ENCODE data around the gene FAM53B.

FAM53B gene

GRCh38 chr10:124741922-124742412, 2.2 kb downstream of the FAM53B start:
- no peak for DNase-seq

DNA sequence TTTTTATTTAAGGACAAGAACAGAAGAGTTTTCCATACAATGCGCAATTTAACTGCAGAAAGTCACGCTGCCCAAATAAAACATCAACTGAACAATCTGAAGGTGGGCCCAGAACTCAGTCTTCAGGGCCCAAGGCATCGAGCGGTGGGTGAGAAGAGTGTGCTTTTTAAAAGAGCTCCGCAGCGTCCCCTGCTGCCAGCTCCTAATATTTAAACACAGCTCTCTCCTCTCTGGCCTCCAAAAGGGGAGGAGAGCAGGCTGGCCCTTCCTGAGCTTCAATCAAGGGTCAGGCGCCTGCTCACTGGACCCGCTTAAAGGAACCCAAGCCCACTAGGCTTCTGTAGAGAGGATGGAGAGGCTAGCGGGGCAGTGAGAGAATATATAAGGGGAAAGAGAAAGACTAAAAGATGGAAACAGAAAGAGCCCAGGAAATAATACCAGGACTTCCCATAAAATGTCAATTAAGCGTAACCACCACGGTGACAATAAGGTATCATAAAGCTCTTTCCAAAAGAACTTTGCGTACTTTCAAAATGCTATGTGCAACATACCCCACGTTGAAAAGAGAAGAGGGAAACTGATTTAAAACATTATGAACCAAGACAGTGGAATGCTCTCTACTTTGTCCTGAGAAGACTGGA, 2.8 kb downstream of the FAM53B start:
- peak; percentile 29 for DNase-seq

DNA sequence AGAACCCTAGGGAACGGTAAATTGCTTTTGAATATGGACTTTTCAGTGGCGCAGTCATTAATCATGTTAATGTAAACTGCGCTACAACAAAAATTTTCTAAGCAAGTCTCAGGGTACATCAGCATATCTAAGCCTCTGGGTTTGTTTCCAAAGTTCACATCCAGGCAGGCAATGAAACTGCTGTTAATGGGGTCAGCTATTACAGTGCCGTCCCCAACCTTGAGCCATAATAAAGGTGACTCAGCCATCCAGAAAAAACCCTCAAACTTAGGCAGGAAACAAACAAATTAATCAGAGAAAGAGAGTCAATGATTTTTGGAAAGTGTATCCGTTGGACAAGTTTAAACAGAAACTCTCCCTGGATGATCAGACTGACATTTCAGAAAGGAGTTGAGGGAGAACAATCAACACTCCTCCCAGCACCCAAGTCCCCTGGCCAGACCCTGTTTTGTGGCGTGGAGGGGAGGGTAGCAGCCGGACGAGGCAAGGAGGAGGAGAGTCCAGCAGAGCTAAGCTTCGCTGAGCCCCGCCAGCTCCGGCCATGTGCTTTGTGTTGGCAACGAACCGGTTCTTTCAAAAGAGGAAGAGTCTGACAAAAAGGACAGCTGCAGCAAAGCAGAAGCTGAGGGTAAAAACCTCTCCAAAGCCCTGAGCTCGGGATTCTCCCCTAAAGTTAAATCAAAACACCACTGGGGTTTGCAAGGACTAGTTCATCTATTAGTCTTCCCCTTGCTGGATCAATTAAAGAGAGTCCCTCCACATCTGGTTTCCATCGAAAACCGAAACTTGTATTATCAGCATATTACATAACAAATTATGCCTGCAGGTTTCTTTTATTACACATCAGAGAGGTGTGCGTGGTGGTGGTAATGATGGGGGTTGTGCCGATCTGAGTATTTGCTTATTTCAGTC, 3.6 kb downstream of the FAM53B start:
- DNase-seq: no peak

DNA sequence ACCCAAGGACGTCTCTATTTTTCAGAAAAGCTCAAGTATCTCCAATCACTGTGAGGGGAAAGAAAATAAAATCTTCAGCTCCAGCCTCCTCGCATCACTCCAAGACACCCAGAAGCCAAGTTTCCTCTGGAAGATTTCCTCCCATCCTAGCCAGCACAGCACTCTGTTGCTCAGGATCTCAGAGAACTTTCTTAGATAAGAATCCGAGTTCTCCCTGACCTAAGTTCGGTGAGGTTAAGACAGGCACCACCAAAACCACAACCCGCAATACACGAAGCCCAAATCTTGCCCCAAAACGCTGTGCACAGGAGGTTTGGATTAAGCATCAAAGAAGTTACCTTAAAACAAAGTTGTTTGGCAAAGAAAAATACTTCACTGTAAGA, 4.2 kb downstream of the FAM53B start:
- no peak for DNase-seq

GRCh38 chr10:124739119-124739921, 4.9 kb downstream of the FAM53B start:
- no peak for DNase-seq

DNA sequence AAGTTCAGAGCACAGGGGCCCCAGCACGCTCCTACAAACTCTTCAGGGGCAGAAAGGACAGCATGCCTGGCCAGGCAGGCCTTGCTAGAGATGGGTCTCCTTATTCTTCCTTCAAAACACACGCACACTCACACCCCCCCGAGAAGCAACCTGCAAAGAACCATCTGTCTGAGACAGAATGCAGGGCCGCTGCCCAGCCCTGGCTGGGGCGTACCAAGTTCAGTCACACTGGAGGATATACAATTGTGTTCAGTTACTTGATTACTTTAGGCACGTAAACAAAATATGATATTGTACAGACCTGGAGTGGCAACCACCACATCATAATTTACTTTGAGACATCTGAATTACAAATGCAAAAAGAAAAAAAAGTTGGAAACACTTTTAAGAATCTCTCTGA, 5.7 kb downstream of the FAM53B start:
- DNase-seq: no peak

DNA sequence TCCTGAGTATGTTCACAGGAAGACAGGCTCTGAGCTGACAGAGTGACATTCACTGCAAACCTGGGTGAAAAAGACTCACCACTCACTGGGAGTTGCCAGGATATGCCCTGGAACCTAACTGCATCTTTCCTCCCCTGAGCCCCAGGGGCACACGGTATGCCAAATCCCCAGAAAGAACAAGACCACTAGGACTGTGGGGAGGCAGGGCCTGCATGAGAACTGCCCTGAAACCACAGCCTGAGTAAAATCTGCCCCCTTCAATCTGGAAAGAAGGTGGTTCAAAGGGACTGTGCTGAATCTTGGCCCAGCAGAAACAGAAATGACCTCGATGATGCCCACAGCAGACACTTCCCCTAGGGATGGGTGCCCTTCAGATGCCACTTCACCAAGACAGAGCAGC, 6.5 kb downstream of the FAM53B start:
- DNase-seq: no peak

DNA sequence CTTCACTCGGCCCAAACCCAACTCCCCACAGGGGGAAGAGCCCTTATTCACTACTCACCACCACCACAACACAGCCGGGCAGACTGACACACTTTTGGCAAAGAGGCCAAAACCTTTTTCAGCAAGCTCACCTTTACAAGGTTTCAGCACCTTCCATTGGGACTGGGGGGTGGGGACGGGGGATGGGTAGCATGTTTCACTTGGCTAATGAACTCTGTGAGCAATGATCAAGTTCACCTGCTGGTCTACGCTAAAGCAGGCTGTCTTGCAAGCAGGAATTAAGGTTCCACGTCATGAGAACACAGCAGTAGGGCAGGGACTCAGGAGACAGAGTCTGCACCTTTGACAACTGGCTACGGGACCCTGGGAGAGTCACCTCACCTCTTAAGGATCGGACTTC, 7.0 kb downstream of the FAM53B start:
- DNase-seq: no peak

DNA sequence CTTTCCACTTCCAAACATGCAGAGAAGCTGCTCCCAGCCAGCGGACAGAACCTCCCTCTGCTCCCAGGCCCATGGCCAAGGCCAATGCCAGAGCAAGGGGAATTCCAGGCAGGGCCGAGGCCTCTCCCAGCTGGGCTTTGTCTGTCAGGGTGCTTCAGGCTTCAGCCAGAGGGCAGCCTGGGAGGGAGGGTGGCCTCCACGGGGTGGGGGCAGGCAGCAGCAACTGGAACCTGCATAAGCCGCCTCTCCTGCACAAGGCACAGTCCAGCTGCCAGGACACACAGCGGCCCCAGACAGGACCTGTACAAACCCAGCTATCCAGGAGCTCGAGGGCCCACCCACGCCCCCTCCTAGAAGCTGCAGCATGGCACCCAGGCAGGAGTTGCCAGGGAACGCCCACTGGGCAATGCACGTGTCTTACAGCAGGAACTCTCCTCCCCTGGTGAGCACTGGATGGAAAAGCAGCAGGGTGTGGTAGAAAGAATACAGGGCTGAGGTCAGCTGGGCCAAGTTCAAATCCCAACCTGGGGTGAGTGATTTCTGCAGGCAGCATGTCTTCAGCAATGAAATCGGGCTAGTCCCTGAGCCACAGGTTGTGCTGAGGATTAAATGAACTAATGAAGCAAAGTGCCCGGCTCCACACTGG, 7.6 kb downstream of the FAM53B start:
- DNase-seq: peak; percentile 28

DNA sequence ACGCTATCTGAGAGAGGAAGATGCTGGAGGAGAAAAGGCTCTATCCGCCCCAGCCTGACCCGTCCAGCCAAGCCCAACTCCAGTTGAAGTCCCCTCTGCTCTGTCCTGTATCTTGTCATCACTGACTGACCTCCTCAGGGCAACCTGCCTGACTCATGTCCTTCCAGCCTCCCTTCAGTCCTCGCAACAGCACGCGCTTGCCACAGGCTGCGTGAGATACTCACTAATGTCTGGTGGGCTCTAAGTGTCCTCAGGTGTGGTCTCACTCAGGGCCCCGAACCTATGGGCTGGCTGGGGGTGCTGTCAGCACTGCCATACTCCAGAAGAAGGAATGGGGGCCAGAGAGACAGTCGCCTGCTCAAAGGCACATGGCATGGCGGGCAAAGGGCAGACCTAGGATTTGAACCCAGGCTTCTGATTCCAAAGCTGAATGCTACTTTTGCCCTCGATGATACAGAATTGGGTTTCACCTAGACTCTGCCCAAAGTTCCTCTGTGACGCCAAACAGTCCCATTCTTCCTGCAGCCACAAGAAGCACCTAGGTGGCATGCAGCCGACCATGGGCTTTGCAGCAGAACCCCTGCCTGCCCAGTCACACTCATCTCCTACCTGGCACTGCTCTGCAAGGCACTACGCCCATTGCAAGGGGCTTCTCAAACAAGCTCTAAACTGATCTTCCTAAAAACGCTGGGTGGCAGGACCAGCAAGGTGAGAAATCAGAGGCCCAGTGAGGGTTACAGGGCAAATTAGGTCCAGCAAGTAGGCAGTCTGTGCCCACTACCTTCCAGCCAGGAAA, 8.5 kb downstream of the FAM53B start:
- DNase-seq: no peak

GRCh38 chr10:124734311-124735166, 9.6 kb downstream of the FAM53B start:
- no peak for DNase-seq

DNA sequence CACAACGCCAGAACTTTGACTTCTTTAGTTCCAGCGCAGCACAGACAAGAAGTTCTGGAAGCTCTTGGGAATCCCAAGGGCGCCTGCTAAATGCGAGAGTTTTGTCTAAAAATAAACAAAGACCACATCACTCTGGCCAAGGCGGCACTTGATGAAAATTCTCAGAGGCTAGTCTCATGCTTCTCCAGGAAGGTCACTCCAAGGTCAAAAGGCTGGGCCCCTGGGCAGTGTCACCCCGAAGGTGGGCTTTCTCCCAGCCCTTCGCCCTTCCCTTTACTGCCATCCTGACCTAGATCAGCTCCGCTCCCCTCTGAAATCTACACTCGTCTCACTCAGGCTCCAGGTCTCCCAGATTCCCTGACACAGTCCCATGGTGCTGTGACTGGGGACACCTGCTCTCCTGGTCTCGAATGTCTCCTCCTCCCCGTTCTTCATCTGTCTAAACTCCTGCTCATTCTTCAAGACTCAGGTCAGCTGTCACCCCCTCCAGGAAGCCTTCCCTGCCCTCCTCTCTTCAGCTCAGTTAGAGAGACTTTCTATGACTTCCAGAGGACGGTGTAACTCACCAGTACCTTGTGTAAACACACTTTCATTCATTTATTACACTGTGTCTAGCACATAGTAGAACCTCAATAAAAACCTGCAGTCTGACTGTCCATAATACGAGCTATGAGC, 10.5 kb downstream of the FAM53B start:
- no peak for DNase-seq

- DNase-seq: no peak
Measured at GRCh38 chr10:124732931-124733570, 11.1 kb downstream of the FAM53B start.

GRCh38 chr10:124731551-124731950, 12.6 kb downstream of the FAM53B start:
- DNase-seq: no peak

- no peak for DNase-seq
Measured at GRCh38 chr10:124730790-124731189, 13.4 kb downstream of the FAM53B start.

GRCh38 chr10:124728830-124729661, 15.1 kb downstream of the FAM53B start:
- DNase-seq: no peak

- no peak for DNase-seq
Measured at GRCh38 chr10:124728071-124728829, 15.9 kb downstream of the FAM53B start.

GRCh38 chr10:124727361-124727960, 16.7 kb downstream of the FAM53B start:
- DNase-seq: no peak
